Neural progenitor cell (in vitro differentiated cells): ENCODE measurements around the gene PTPRC. TPM values are rescaled to one million over a fixed set of nuclear protein-coding genes. Genes with fewer than 3 reads are reported as not detected.

ENCODE experiments used
- DNase-seq: peaks from one replicate; pipeline ENCODE4 v3.0.0-alpha.2; 2016; ENCODE audit warnings: low spot score
- H2AFZ ChIP-seq: fragments of 200-600 bp; sonication (generic); replicated peaks from 2 replicates; pipeline ENCODE4 v1.6.1; 2016; ENCODE audit warnings: antibody characterized with exemption
- H3F3A ChIP-seq: fragments of 200-600 bp; sonication (generic); 2 replicates; pipeline ENCODE4 v1.6.1; 2016; ENCODE audit warnings: antibody characterized with exemption, low read depth
- H3K27ac ChIP-seq: fragments of 200-600 bp; sonication (generic); 2 replicates; pipeline ENCODE4 v1.5.1; 2016; ENCODE audit warnings: mild to moderate bottlenecking
- H3K27me3 ChIP-seq: fragments of 200-600 bp; sonication (generic); 2 replicates; pipeline ENCODE4 v1.6.1; 2016; ENCODE audit warnings: mild to moderate bottlenecking, moderate library complexity
- H3K36me3 ChIP-seq: fragments of 200-600 bp; sonication (generic); 2 replicates; pipeline ENCODE4 v1.5.1; 2016
- H3K4me1 ChIP-seq: fragments of 200-600 bp; sonication (generic); 2 replicates; pipeline ENCODE4 v1.6.1; 2016; ENCODE audit warnings: mixed run types
- H3K4me2 ChIP-seq: fragments of 200-600 bp; sonication (generic); 2 replicates; pipeline ENCODE4 v1.6.1; 2016
- H3K4me3 ChIP-seq: fragments of 200-600 bp; sonication (generic); 2 replicates; pipeline ENCODE4 v1.5.1; 2016
- H3K79me2 ChIP-seq: fragments of 200-600 bp; sonication (generic); 2 replicates; pipeline ENCODE4 v1.6.1; 2016; ENCODE audit warnings: low read depth
- H3K9ac ChIP-seq: fragments of 200-600 bp; sonication (generic); 2 replicates; pipeline ENCODE4 v1.6.1; 2016
- H3K9me3 ChIP-seq: fragments of 200-600 bp; sonication (generic); 2 replicates; pipeline ENCODE4 v1.5.1; 2016; ENCODE audit warnings: low read depth
- H4K20me1 ChIP-seq: fragments of 200-600 bp; sonication (generic); 2 replicates; pipeline ENCODE4 v1.6.1; 2016; ENCODE audit warnings: low read depth
- H3K27ac Mint-ChIP-seq: 3 replicates; pipeline ENCODE4 v1.8.0; 2021; ENCODE audit warnings: mixed read lengths
- H3K27me3 Mint-ChIP-seq: 2 replicates; pipeline ENCODE4 v1.8.0; 2022; ENCODE audit warnings: low read depth, mild to moderate bottlenecking, inconsistent platforms, moderate library complexity, mixed read lengths; ENCODE audit not compliant: insufficient read depth
- H3K36me3 Mint-ChIP-seq: 3 replicates; pipeline ENCODE4 v1.8.0; 2021; ENCODE audit warnings: mixed read lengths
- H3K4me1 Mint-ChIP-seq: 3 replicates; pipeline ENCODE4 v1.8.0; 2021; ENCODE audit warnings: mixed read lengths
- H3K4me3 Mint-ChIP-seq: 3 replicates; pipeline ENCODE4 v1.8.0; 2021; ENCODE audit warnings: mild to moderate bottlenecking, moderate library complexity, mixed read lengths
- H3K9me3 Mint-ChIP-seq: 3 replicates; pipeline ENCODE4 v1.8.0; 2020; ENCODE audit warnings: mixed read lengths
- CTCF ChIP-seq: fragments of 200-600 bp; sonication (generic); IDR thresholded peaks from 2 replicates; pipeline ENCODE4 v1.5.1; 2017; ENCODE audit warnings: antibody characterized with exemption, mild to moderate bottlenecking
- EZH2 ChIP-seq: fragments of 200-600 bp; sonication (generic); IDR thresholded peaks from 2 replicates; pipeline ENCODE4 v1.6.1; 2017; ENCODE audit warnings: antibody characterized with exemption, mild to moderate bottlenecking, moderate library complexity
- EZH2phosphoT487 ChIP-seq: fragments of 200-600 bp; sonication (generic); IDR thresholded peaks from 2 replicates; pipeline ENCODE4 v1.6.1; 2017; ENCODE audit warnings: antibody characterized with exemption
- total RNA-seq: library from RNA; depleted of rRNA; stranded (reverse); fragments of >200 nt; gene quantifications from 2 replicates; pipeline ENCODE4 v1.2.3, GENCODE V29; 2015; ENCODE audit warnings: low replicate concordance

The PTPRC gene
- total RNA-seq, 1 donor from 2014 or later = not detected

GRCh38 chr1:198664068-198664788 lies 25.4 kb downstream of the PTPRC start:
- Mint-ChIP-seq H3K27ac (no peak overlapping the region), H3K9me3 (no peaks in the 10 kb centered on the region), H3K4me3 (no peak overlapping the region), H3K36me3 (no peaks in the 10 kb centered on the region), H3K27me3 (no peaks in the 10 kb centered on the region), H3K4me1 (peaks cover 22% of the 10 kb centered on the region)
- Histone ChIP-seq H4K20me1 (no peaks in the 10 kb centered on the region), H3K9ac (no peak overlapping the region), H3K36me3 (no peaks in the 10 kb centered on the region), H3K4me2 (no peak overlapping the region), H3K4me1 (no peaks in the 10 kb centered on the region), H3K9me3 (no peaks in the 10 kb centered on the region), H3K27me3 (no peaks in the 10 kb centered on the region), H3K79me2 (no peaks in the 10 kb centered on the region), H2AFZ (no peak overlapping the region), H3F3A (no peaks in the 10 kb centered on the region), H3K4me3 (no peak overlapping the region), H3K27ac (no peak overlapping the region)
- TF ChIP-seq EZH2phosphoT487 (no peak), CTCF (no peak), EZH2 (no peak)
- DNase-seq = no peak

GRCh38 chr1:198667186-198667585 lies 28.3 kb downstream of the PTPRC start:
- Histone ChIP-seq H2AFZ (no peak overlapping the region), H3K27ac (no peak overlapping the region), H3K4me1 (no peaks in the 10 kb centered on the region), H3F3A (no peaks in the 10 kb centered on the region), H3K4me3 (no peak overlapping the region), H3K9me3 (no peaks in the 10 kb centered on the region), H4K20me1 (no peaks in the 10 kb centered on the region), H3K36me3 (no peaks in the 10 kb centered on the region), H3K9ac (no peak overlapping the region), H3K79me2 (no peaks in the 10 kb centered on the region), H3K27me3 (no peaks in the 10 kb centered on the region), H3K4me2 (no peak overlapping the region)
- Mint-ChIP-seq H3K9me3 (no peaks in the 10 kb centered on the region), H3K27me3 (no peaks in the 10 kb centered on the region), H3K4me3 (no peak overlapping the region), H3K4me1 (peaks cover 19% of the 10 kb centered on the region), H3K36me3 (no peaks in the 10 kb centered on the region), H3K27ac (no peak overlapping the region)
- DNase-seq = no peak
- TF ChIP-seq EZH2 (no peak), CTCF (no peak), EZH2phosphoT487 (no peak)

GRCh38 chr1:198667807-198668206 lies 29.0 kb downstream of the PTPRC start:
- Histone ChIP-seq H4K20me1 (no peaks in the 10 kb centered on the region), H3K9me3 (no peaks in the 10 kb centered on the region), H3K4me2 (no peak overlapping the region), H3K9ac (no peak overlapping the region), H3K79me2 (no peaks in the 10 kb centered on the region), H2AFZ (no peak overlapping the region), H3K36me3 (no peaks in the 10 kb centered on the region), H3K4me3 (no peak overlapping the region), H3F3A (no peaks in the 10 kb centered on the region), H3K4me1 (no peaks in the 10 kb centered on the region), H3K27me3 (no peaks in the 10 kb centered on the region), H3K27ac (no peak overlapping the region)
- Mint-ChIP-seq H3K9me3 (no peaks in the 10 kb centered on the region), H3K27me3 (no peaks in the 10 kb centered on the region), H3K4me1 (peaks cover 16% of the 10 kb centered on the region), H3K4me3 (no peak overlapping the region), H3K36me3 (no peaks in the 10 kb centered on the region), H3K27ac (no peak overlapping the region)
- TF ChIP-seq CTCF (no peak), EZH2phosphoT487 (no peak), EZH2 (no peak)
- no peak for DNase-seq
